Stomach smooth muscle (tissue), 2 donors: ENCODE data around the gene PDGFA.

ENCODE experiments used
- H3K27ac ChIP-seq: one replicate; pipeline ENCODE4 v1.7.0; 2013; ENCODE audit warnings: mild to moderate bottlenecking, low read length, inconsistent platforms
- H3K27me3 ChIP-seq, 2 donors: one replicate each; pipeline ENCODE4 v1.7.0; 2013; ENCODE audit warnings: low read length in 2 of 2; ENCODE audit not compliant: insufficient read depth in 2 of 2, control insufficient read depth in 1 of 2
- H3K36me3 ChIP-seq, 2 donors: one replicate each; pipeline ENCODE4 v1.7.0; 2013; ENCODE audit warnings: low read length in 2 of 2; ENCODE audit not compliant: control insufficient read depth in 2 of 2, insufficient read depth in 2 of 2
- H3K4me1 ChIP-seq: one replicate; pipeline ENCODE4 v1.7.0; 2013; ENCODE audit warnings: low read length; ENCODE audit not compliant: control insufficient read depth, insufficient read depth
- H3K4me3 ChIP-seq, 2 donors: one replicate each; pipeline ENCODE4 v1.7.0; 2013; ENCODE audit warnings: low read length in 2 of 2
- H3K9ac ChIP-seq, 2 donors: one replicate each; pipeline ENCODE4 v1.7.0; 2013; ENCODE audit warnings: low read length in 2 of 2, mild to moderate bottlenecking in 1 of 2
- H3K9me3 ChIP-seq, 2 donors: one replicate each; pipeline ENCODE4 v1.7.0; 2013; ENCODE audit warnings: low read length in 2 of 2; ENCODE audit not compliant: control insufficient read depth in 2 of 2
- donor health status: healthy.
- donor health status: Pancreatic carcinoma.

PDGFA gene

DNA sequence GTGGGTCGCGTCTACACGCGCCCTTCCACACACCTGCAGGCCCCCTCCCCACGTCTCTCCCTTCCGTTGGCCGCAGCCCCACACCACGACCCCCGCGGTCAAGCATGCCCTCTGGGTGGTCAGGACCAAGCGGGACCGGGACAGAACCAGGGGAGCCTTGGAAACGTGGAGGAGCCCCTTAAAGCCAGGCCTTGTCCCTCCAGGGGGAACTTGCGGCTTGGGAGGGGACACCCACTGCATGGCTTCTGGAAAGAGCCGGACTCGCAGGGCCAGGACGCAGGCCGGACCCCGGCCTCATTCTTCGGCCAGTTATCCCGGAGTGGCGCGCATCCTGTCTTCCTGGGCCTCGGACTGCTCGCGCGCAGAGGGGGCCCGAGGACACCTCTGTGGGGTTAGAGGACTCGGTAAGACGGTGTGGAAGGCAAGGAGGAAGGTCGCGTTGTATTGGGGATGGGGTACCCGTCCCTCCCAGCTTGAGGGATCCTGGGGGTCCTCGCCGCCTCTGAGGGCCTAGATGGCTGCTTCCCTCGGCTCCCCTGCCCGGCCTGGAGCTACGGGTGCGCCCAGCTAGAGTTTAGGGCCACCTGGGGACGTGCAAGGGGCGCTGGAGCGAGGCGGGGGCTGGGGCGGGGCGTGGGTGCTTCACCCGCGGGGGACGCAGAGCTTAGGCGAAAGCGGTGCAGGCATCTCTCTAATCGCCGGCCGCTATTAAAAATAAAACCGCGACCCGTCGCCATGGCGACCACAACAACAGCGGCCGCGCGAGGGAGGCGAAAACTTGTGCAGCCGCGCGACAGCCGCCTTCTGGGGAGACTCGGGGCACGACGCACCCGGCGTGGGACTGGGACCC, 1.8 kb upstream of the PDGFA start:
- Histone ChIP-seq H3K4me3 (peak overlapping the region; percentile 36 to 69), H3K27me3 (peaks cover 10 to 35% of the 10 kb centered on the region in 2 donors), H3K4me1 (peaks cover 22% of the 10 kb centered on the region), H3K9me3 (no peaks in the 10 kb centered on the region), H3K9ac (peak overlapping the region in 1 of 2 donors; percentile 22), H3K36me3 (no peaks in the 10 kb centered on the region), H3K27ac (no peak overlapping the region)

DNA sequence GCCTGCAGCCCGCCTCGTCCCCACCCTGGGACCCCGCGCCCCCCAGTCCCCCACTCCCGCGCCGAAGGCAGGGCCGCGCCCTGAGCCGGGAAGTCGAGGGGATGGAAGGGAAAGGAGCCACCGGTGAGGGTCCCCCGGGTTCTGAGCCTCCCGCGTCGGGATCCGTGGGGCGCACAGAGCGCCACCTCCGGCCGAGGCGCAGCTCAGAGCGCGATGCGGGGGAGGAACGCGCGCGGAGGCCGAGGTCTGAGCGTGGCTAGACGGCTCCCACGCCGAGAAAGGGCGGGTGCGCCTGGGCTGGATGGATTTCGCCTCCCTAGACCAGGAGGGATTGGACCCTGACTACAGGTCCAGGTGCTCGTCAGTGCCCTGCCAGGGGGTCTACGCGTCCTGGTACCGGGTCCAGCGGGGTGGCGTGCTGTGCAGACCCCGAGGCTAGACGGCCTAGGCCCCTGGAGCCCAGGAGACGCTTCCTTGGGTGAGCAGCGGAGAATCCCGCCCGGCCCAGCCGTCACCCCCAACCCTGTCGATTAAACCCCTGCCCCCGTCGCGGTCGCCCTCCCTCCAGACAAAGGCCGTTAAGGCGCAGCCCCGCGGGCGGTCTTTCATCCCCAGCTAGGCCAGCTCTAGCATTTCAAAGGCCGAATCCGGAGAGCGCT, 986 bp upstream of the PDGFA start:
- peaks cover 7 to 35% of the 10 kb centered on the region in 2 donors for H3K27me3 ChIP-seq
- H3K9ac ChIP-seq = peak overlapping the region in 1 of 2 donors; percentile 38
- H3K4me1 ChIP-seq = peaks cover 22% of the 10 kb centered on the region

DNA sequence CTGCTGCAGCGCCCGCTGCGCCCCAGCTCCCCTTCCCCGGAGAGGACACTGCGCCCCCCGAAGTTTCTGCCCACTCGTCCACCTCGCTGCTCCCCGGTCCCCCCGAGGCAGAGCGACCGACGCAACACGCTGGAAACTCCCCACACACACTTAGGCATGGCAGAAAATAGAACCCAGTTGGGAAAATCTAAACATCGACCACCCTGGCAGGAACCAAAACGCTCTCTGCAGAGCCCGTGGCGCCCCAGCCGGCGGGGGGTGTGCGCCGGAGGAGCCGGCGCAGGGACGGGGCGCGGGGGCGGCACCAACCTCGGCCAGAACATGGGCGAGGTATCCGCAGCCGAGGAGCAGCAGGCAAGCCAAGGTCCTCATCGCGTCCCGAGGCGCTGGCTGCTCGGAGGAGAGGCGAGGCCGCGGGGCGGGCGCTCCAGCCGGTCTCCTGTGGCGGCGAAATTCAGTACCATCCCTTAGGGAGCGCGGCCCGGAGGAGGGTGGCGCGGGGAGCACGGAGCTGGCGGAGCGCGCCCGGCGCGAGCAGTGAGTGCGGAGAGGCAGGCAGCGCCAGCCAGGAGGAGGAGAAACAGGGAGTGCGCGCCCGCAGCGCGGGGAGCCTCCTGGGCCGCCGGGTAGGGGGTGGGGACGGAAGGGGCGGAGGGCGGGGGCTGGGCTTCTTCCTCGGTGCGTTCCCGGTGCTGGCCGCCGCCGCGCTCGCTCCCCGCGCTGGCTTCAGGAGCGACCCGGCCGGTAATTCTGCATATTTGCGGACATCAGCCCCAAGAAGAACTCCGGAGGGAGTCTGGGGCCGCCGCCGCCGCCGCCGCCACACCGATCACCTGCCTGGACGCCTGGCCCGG, 789 bp downstream of the PDGFA start:
- Histone ChIP-seq H3K27ac (peak overlapping the region; percentile 74), H3K4me3 (peak overlapping the region; percentile 73 to 81), H3K9me3 (no peaks in the 10 kb centered on the region), H3K36me3 (no peaks in the 10 kb centered on the region), H3K4me1 (peaks cover 36% of the 10 kb centered on the region), H3K27me3 (peaks cover 5 to 30% of the 10 kb centered on the region in 2 donors), H3K9ac (peak overlapping the region; percentile 52 to 71)

More for the DNA sequence above, 986 bp upstream of the PDGFA start:
- peak overlapping the region; percentile 66 for H3K27ac ChIP-seq
- no peaks in the 10 kb centered on the region for H3K9me3 ChIP-seq
- no peaks in the 10 kb centered on the region for H3K36me3 ChIP-seq
- H3K4me3 ChIP-seq = peak overlapping the region; percentile 40 to 68

DNA sequence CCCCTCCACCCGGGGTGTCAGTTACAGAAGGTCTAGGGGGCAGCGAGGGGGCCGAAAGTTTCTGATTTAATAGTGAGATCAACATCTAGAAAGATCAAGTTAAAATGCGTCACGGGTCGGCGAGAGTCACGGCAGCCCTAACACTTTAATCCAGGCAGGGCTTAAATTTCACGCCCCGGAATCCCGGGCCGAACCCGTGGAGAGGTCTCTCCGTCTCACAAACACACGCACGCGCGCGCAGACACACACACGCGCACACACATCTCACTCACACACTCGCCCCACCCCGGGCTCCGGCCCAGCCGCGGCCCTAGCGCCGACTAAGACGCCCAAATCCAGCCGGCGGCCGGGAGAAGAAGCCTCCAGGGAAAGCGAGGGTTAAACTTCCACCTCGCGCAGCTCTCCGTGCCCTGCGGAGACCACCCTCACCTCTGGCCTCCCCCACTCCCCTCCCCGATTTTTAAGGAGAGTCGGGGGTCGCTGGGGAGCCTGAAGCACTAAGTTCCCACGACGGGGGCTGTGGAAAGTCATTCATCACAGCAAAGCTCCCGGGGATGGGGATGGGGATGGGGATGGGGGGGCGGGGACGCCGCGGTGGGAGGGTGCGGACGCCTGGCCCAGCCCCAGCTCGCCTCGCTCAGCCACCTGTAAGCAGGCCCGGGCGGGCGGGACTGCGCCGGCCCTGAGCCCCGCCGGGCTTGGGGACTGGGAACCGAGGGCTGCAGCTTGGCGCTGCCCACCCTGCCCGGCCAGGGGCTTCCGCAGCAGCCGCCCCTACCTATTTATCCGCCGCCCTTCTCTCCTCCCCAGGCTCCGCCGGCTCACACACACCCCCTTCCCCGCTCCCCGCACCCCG, 1.6 kb downstream of the PDGFA start:
- H3K27ac ChIP-seq = peak overlapping the region; percentile 74
- H3K27me3 ChIP-seq = peaks cover 5 to 25% of the 10 kb centered on the region in 2 donors

DNA sequence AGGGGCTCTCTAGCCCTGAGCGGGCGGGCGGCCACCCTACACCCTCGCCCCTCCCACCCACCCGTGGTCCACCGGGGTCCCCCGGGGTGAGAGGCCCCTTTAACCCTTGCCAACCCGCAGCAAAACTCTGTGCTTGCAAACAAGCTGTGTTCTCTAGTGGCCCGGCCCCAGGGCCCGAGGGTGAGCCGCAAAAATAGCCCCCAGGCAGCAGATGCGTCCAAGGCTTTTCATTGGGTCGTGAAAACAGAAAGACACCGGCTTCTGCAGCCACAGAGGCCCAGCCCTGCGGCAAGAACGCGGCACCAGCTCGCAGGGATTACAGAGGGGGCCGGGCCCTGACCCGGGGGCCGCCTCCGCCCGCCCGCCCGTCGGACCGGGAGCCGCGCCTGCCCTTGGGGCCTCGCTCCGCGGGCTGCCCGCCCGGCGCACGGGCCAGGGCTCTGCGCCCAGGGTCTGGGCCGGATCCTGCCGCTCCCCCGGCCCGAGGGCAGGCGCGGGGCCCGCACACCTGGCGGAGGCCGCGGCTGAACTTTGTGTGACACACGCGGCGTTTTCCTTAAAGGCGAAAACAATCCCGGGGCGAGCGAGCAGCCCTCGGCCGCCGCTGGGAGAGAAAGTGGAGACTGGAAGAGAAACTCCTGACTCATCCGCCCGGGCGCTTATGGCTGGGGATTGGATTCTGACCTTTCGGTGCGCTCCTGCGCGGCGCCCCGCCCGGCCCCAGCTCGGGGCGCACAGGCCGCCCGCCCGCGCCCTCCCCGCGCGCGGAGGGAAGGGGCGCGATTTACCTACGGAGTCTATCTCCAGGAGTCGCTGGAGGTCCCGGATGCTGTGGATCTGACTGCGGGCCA, 2.8 kb downstream of the PDGFA start:
- Histone ChIP-seq H3K27me3 (peaks cover 5 to 13% of the 10 kb centered on the region in 2 donors), H3K4me1 (peaks cover 34% of the 10 kb centered on the region), H3K9me3 (no peaks in the 10 kb centered on the region), H3K36me3 (peaks cover 0 to 1% of the 10 kb centered on the region in 2 donors), H3K9ac (peak overlapping the region; percentile 13 to 55), H3K27ac (peak overlapping the region; percentile 41), H3K4me3 (peak overlapping the region; percentile 53 to 81)

More for the DNA sequence above, 1.6 kb downstream of the PDGFA start:
- H3K9ac ChIP-seq = peak overlapping the region; percentile 52 to 55
- H3K4me3 ChIP-seq = peak overlapping the region; percentile 73 to 81
- H3K9me3 ChIP-seq = no peaks in the 10 kb centered on the region
- H3K36me3 ChIP-seq = no peaks in the 10 kb centered on the region
- H3K4me1 ChIP-seq = peaks cover 39% of the 10 kb centered on the region

GRCh38 chr7:516216-516605, 3.4 kb downstream of the PDGFA start:
- H3K4me3 ChIP-seq = no peak overlapping the region
- H3K9ac ChIP-seq = no peak overlapping the region
- peaks cover 0 to 6% of the 10 kb centered on the region in 2 donors for H3K36me3 ChIP-seq
- H3K27ac ChIP-seq = no peak overlapping the region
- peaks cover 28% of the 10 kb centered on the region for H3K4me1 ChIP-seq
- H3K9me3 ChIP-seq = no peaks in the 10 kb centered on the region
- peaks cover 3 to 7% of the 10 kb centered on the region in 2 donors for H3K27me3 ChIP-seq

GRCh38 chr7:515628-516027, 4.0 kb downstream of the PDGFA start:
- Histone ChIP-seq H3K4me1 (peaks cover 23% of the 10 kb centered on the region), H3K27me3 (peaks cover under 1 to 1% of the 10 kb centered on the region in 2 donors), H3K9me3 (no peaks in the 10 kb centered on the region), H3K36me3 (peaks cover 0 to 6% of the 10 kb centered on the region in 2 donors), H3K27ac (no peak overlapping the region), H3K9ac (no peak overlapping the region), H3K4me3 (no peak overlapping the region)

DNA sequence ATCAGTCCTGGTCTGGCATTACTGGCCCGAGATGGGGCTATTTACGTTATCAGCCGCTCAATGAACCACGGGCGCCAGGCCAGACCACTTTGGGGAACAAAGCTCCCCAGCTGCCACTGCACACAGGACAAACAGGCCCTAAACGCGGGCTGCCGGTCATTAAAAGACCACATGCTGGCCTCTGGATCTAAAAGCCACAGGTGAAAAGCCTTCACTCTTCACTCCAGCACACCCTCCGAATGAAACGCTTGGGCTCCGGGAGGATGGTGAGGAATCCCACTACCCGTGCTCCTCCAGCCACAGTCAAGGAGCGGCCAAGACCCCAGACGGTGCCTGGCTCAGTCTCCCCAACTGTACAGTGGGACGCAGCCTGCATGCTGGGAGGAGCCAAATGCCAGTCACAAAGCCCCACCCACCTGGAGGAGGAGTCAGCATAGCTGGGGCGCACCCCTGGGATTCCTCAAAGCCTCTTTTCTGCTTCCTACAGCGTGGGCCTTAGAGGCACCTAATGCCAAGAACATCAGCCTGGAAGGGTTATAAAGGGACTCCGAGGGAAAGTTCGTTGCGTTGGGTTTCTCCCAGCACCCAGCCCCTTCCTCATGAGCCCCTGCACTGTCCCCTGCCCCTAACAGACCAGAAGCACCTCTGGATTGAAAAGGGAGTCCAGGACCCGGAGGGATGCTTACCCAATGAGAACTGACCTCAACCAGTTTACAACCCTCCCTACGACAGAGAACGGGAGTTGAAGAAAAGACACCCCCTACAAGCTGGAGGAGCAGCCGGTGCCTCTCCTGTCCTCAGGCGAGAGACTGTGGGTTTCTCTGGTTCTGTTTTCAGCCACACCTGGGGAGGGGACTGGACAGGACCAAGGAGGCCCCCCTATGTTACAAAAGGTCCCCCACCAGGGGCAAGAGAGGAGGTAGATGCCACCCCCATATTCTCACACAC, 4.7 kb downstream of the PDGFA start:
- Histone ChIP-seq H3K27me3 (no peaks in the 10 kb centered on the region), H3K9ac (peak overlapping the region in 1 of 2 donors; percentile 28), H3K36me3 (peaks cover 0 to 8% of the 10 kb centered on the region in 2 donors), H3K4me1 (peaks cover 20% of the 10 kb centered on the region), H3K9me3 (no peaks in the 10 kb centered on the region), H3K27ac (no peak overlapping the region), H3K4me3 (no peak overlapping the region)
